ENCODE measurements around the gene ANK3.

GRCh38 chr10:60270426-60270825 lies 119.2 kb downstream of the ANK3 start:
- no peak for TF ChIP-seq CTCF (IDR thresholded peaks at IDR 0.05 in 4 of 5, conservative IDR thresholded peaks at IDR 0.05 in 1 of 5)
- TF ChIP-seq POLR2A (IDR thresholded peaks at IDR 0.05), result no peak
